ENCODE data around the gene DSEL. TPM values are rescaled to one million over a fixed set of nuclear protein-coding genes. Genes with fewer than 3 reads are reported as not detected.

The DSEL gene
- total and polyA plus RNA-seq, 4 donors = 4.1 to 17.4 (median 11.9) TPM

DNA sequence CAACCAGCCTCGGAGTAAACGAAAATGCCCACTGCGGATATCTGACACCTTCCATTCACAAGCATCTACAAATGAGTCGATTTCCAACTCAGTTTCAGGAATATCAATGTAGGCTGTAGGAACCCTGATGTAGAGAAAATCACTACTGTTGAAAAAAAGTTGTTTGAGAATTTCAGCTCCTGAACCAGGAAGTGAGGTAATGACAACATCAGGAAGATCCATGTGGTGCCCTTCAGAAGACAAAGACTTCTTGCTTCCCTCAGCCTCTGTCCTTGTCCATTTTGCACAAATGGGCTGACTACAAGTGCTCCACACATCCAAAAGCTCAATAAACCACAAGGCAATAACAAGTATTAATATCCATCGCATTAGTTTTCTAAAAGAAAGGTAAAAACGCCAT, 4.7 kb downstream of the DSEL start:
- 94% methylated on average over 6 of the region's 6 CpGs for WGBS, 2 donors
- no peak overlapping the region for H3K27ac ChIP-seq (ENCODE audit: low read depth in 1 of 2, low read length in 2 of 2)
- intact Hi-C loops (cut with DNase I) = loop anchor here (10.0 kb wide), 7 partner anchors 97 to 1203 kb away; partner anchors contain the start of gene TMX3 (in 1 of the 2)
- DNase-seq = no peak
- H3K4me3 ChIP-seq (ENCODE audit: low read length in 2 of 2) = no peak overlapping the region
- no peak for ATAC-seq (ENCODE audit: low FRiP score)
- H3K4me1 ChIP-seq (ENCODE audit: control insufficient read depth in 1 of 2, insufficient read depth in 2 of 2, low read length in 2 of 2) = peaks cover 0 to 4% of the 10 kb centered on the region in 2 donors
- no peaks in the 10 kb centered on the region for H3K9me3 ChIP-seq (ENCODE audit: control insufficient read depth, low read length)
- no peaks in the 10 kb centered on the region for H3K27me3 ChIP-seq (ENCODE audit: control insufficient read depth in 1 of 2, insufficient read depth in 2 of 2, low read length in 1 of 2)
- H3K36me3 ChIP-seq (ENCODE audit: control insufficient read depth in 1 of 2, insufficient read depth in 2 of 2, low read length in 1 of 2) = peaks cover 3 to 12% of the 10 kb centered on the region in 2 donors

DNA sequence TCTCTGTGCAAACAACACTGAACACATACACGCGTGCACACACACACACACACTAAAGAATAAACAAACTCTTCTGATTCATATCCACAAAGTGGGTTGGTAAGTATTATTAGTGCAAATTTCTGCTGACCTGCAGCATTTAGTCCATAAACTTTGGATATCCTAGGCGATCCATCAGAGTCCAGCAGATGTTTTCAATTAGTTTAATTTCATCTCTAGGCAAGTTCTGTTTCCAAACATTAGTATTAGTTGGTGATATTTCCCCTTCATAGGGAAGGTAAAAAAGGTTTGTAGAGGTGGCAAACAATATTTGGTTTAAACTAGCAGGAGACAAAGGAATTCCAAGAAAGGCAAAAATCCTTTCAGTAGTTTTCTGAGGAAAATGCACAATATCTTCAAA, 5.7 kb downstream of the DSEL start:
- H3K36me3 ChIP-seq (ENCODE audit: control insufficient read depth in 1 of 2, insufficient read depth in 2 of 2, low read length in 1 of 2) = peaks cover 3 to 12% of the 10 kb centered on the region in 2 donors
- 62 to 69% methylated on average over 3 of the region's 3 CpGs for WGBS, 2 donors
- no peak overlapping the region for H3K4me3 ChIP-seq (ENCODE audit: low read length in 2 of 2)
- ATAC-seq (ENCODE audit: low FRiP score) (no peak), DNase-seq (no peak)
- peaks cover 0 to 4% of the 10 kb centered on the region in 2 donors for H3K4me1 ChIP-seq (ENCODE audit: control insufficient read depth in 1 of 2, insufficient read depth in 2 of 2, low read length in 2 of 2)
- intact Hi-C loops (cut with DNase I) = loop anchor here (10.0 kb wide), 7 partner anchors 96 to 1204 kb away; partner anchors contain the start of gene TMX3 (in 1 of the 2)
- no peaks in the 10 kb centered on the region for H3K27me3 ChIP-seq (ENCODE audit: control insufficient read depth in 1 of 2, insufficient read depth in 2 of 2, low read length in 1 of 2)
- H3K9me3 ChIP-seq (ENCODE audit: control insufficient read depth, low read length) = no peaks in the 10 kb centered on the region
- H3K27ac ChIP-seq (ENCODE audit: low read depth in 1 of 2, low read length in 2 of 2) = no peak overlapping the region

DNA sequence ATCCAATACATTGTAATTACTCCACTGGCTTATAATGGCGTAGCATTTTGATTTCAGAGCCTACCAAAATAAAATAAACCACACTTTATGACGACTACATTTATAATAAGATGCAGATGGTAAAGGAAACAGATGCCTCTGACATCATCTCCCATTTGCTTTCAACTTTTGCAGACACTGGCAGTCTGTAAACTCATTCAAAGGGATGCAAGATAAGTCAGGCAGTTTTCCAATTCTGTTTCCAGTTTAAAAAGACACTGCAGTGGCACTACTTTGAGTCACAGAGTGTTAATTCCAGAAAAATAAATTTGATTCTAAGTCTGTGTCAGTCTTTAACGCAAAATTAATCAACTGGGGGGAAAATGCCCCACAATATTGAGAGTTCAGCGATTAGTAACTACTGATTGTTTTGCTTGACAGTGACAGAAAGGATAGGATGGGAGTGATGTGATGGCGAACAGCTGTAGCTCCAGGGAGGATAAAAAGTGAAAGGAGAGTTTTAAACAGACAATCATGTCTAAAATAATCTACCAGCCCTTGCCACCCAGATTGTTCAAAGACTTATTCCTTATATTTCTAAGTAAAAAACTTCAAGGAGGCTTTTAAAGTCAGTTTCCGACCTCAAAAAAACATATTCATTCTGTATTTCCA, 6.7 kb downstream of the DSEL start:
- H3K4me3 ChIP-seq (ENCODE audit: low read length in 2 of 2) = no peak overlapping the region
- H3K4me1 ChIP-seq (ENCODE audit: control insufficient read depth in 1 of 2, insufficient read depth in 2 of 2, low read length in 2 of 2) = peaks cover 0 to 4% of the 10 kb centered on the region in 2 donors
- no peak for ATAC-seq (ENCODE audit: low FRiP score)
- 79 to 80% methylated on average over 6 of the region's 6 CpGs for WGBS, 2 donors
- H3K36me3 ChIP-seq (ENCODE audit: control insufficient read depth in 1 of 2, insufficient read depth in 2 of 2, low read length in 1 of 2) = peaks cover 3 to 12% of the 10 kb centered on the region in 2 donors
- no peak for DNase-seq
- no peaks in the 10 kb centered on the region for H3K27me3 ChIP-seq (ENCODE audit: control insufficient read depth in 1 of 2, insufficient read depth in 2 of 2, low read length in 1 of 2)
- no peaks in the 10 kb centered on the region for H3K9me3 ChIP-seq (ENCODE audit: control insufficient read depth, low read length)
- intact Hi-C loops (cut with DNase I) = loop anchor here (10.0 kb wide), 7 partner anchors 95 to 1205 kb away; partner anchors contain the start of gene TMX3 (in 1 of the 2)
- H3K27ac ChIP-seq (ENCODE audit: low read depth in 1 of 2, low read length in 2 of 2) = no peak overlapping the region

DNA sequence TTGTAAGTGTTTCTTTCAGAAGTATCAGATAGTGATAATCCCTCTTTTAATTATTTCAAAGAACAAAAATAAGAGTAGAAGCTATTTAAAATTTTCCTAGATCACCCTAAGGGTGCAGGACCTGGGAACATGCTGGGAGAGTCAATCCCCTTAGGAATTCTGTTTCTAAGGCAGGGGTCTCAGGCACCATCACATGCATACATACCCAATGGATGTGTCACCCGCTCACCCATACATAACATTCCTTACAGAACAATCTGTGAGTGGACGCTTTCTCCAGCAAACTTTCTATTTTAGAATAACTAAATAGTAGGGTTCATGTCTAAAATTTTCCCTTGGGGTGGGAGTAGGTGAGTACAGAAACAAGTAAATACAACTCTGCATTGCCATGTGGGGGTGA, 8.4 kb downstream of the DSEL start:
- Histone ChIP-seq H3K36me3 (ENCODE audit: control insufficient read depth in 1 of 2, insufficient read depth in 2 of 2, low read length in 1 of 2) (peaks cover 3 to 12% of the 10 kb centered on the region in 2 donors), H3K4me1 (ENCODE audit: control insufficient read depth in 1 of 2, insufficient read depth in 2 of 2, low read length in 2 of 2) (no peaks in the 10 kb centered on the region), H3K4me3 (ENCODE audit: low read length in 2 of 2) (no peak overlapping the region), H3K9me3 (ENCODE audit: control insufficient read depth, low read length) (no peaks in the 10 kb centered on the region), H3K27me3 (ENCODE audit: control insufficient read depth in 1 of 2, insufficient read depth in 2 of 2, low read length in 1 of 2) (no peaks in the 10 kb centered on the region), H3K27ac (ENCODE audit: low read depth in 1 of 2, low read length in 2 of 2) (no peak overlapping the region)
- ATAC-seq (ENCODE audit: low FRiP score) (no peak), DNase-seq (no peak)
- 76 to 83% methylated on average over 2 of the region's 2 CpGs for WGBS, 2 donors
- intact Hi-C loops (cut with DNase I) = no loop called here

DNA sequence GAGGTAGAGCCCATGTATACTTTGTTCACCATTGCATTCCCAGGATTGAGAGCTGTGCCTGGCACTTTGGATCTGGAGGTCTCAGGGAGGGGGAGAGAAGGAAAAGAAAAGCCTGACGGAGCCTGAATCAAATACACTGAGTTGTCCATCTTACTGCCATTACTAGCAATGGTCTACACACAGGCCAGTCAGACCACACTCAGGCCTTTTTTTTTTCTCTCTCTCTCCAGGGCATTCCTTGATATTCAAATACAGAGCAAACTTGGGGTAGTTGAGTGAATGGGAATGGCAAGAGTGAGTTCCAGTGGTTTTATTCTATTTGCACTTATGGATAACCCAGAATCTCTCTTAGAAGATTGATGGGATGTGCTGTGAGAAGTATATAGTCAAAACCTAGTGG, 11.8 kb downstream of the DSEL start:
- Histone ChIP-seq H3K9me3 (ENCODE audit: control insufficient read depth, low read length) (no peaks in the 10 kb centered on the region), H3K4me3 (ENCODE audit: low read length in 2 of 2) (no peak overlapping the region), H3K36me3 (ENCODE audit: control insufficient read depth in 1 of 2, insufficient read depth in 2 of 2, low read length in 1 of 2) (no peaks in the 10 kb centered on the region), H3K27ac (ENCODE audit: low read depth in 1 of 2, low read length in 2 of 2) (no peak overlapping the region), H3K4me1 (ENCODE audit: control insufficient read depth in 1 of 2, insufficient read depth in 2 of 2, low read length in 2 of 2) (peaks cover 0 to 2% of the 10 kb centered on the region in 2 donors), H3K27me3 (ENCODE audit: control insufficient read depth in 1 of 2, insufficient read depth in 2 of 2, low read length in 1 of 2) (no peaks in the 10 kb centered on the region)
- WGBS, 2 donors = 74 to 88% methylated on average over 1 of the region's 1 CpG
- no peak for DNase-seq
- ATAC-seq (ENCODE audit: low FRiP score) = no peak
- intact Hi-C loops (cut with DNase I) = no loop called here

DNA sequence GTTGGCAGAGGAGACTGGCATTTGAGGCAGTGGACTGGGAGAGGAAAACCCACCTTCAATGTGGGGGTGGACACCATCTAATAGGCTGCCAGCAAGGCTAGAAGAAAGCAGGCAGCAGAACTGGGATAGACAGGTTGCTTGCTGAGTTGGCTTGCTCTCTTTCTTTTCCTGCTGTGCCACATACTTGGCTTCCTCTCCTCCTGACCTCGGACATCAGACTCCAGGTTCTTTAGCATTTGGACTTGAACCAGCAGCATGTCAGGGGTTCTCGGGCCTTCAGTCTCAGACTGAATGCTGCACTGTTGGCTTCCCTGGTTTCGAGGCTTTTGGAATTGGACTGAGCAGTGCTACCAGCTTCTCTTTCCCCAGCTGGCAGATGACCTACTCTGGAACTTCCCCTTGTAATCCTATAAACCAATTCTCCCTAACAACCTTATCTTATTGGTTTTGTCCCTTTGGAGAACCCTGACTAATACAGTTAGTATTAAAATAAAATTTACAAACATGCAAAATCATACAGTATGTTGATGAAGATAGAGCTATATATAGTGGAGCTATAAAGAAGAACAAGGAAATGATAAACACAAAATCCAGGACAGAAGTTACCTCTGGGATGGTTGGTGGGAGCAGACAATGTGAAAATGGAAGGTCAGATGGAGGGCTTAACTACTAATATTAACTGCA, 15.9 kb downstream of the DSEL start:
- Histone ChIP-seq H3K27me3 (ENCODE audit: control insufficient read depth in 1 of 2, insufficient read depth in 2 of 2, low read length in 1 of 2) (no peaks in the 10 kb centered on the region), H3K27ac (ENCODE audit: low read depth in 1 of 2, low read length in 2 of 2) (no peak overlapping the region), H3K4me1 (ENCODE audit: control insufficient read depth in 1 of 2, insufficient read depth in 2 of 2, low read length in 2 of 2) (peaks cover 0 to 2% of the 10 kb centered on the region in 2 donors), H3K9me3 (ENCODE audit: control insufficient read depth, low read length) (no peaks in the 10 kb centered on the region), H3K4me3 (ENCODE audit: low read length in 2 of 2) (no peak overlapping the region), H3K36me3 (ENCODE audit: control insufficient read depth in 1 of 2, insufficient read depth in 2 of 2, low read length in 1 of 2) (no peaks in the 10 kb centered on the region)
- no peak for DNase-seq
- 6 to 8% methylated on average over 3 of the region's 3 CpGs for WGBS, 2 donors
- intact Hi-C loops (cut with DNase I) = no loop called here
- no peak for ATAC-seq (ENCODE audit: low FRiP score)

DNA sequence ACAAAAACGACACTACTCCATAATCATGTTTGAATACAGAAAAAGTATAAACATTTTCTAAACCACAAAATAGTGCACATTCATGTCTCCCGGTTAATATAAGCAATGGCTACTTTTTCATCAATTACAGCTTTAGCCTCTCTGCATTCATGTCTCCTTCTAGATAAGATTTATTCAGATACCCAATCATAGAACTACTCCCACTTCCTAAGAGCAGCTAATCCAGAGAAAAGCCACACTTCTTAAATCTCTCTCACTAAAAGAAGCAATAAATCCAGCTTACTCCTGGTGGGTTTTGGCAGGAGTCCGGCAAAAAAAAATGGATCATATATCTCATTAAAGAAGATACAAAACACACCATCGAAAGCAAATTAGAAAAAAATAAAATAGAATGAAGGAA, 20.1 kb downstream of the DSEL start:
- H3K4me1 ChIP-seq (ENCODE audit: control insufficient read depth in 1 of 2, insufficient read depth in 2 of 2, low read length in 2 of 2) = peaks cover 2% of the 10 kb centered on the region in 2 donors
- no peak for DNase-seq

DNA sequence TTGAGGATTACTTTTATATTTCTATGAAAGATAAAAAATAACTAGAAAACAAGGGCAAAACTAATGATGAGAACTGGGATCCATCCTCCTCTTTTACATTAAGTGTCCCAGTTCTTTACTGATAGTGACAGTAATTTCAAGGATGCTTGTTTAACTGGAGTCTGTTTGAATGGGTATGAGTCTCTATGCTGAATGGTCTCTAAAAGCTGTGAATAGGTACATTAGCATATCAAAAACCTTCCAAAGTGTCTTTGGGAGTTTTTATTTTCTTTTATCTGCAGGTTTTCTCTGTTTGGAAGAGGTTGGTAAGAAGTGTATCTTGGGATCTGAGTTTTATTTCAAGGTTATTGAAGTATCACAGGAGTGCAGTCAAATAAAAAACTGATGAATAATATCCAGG, 30.0 kb downstream of the DSEL start:
- no peaks in the 10 kb centered on the region for H3K9me3 ChIP-seq (ENCODE audit: control insufficient read depth, low read length)
- no peak overlapping the region for H3K27ac ChIP-seq (ENCODE audit: low read depth in 1 of 2, low read length in 2 of 2)
- intact Hi-C loops (cut with DNase I) = no loop called here
- no peak overlapping the region for H3K4me3 ChIP-seq (ENCODE audit: low read length in 2 of 2)
- ATAC-seq (ENCODE audit: low FRiP score) (no peak), DNase-seq (no peak)
- H3K36me3 ChIP-seq (ENCODE audit: control insufficient read depth in 1 of 2, insufficient read depth in 2 of 2, low read length in 1 of 2) = no peaks in the 10 kb centered on the region
- no peaks in the 10 kb centered on the region for H3K27me3 ChIP-seq (ENCODE audit: control insufficient read depth in 1 of 2, insufficient read depth in 2 of 2, low read length in 1 of 2)
- H3K4me1 ChIP-seq (ENCODE audit: control insufficient read depth in 1 of 2, insufficient read depth in 2 of 2, low read length in 2 of 2) = no peaks in the 10 kb centered on the region

More for the DNA sequence above, 20.1 kb downstream of the DSEL start:
- ATAC-seq (ENCODE audit: low FRiP score) = no peak
- 70 to 82% methylated on average over 4 of the region's 4 CpGs for WGBS, 2 donors
- Histone ChIP-seq H3K36me3 (ENCODE audit: control insufficient read depth in 1 of 2, insufficient read depth in 2 of 2, low read length in 1 of 2) (no peaks in the 10 kb centered on the region), H3K27me3 (ENCODE audit: control insufficient read depth in 1 of 2, insufficient read depth in 2 of 2, low read length in 1 of 2) (no peaks in the 10 kb centered on the region), H3K4me3 (ENCODE audit: low read length in 2 of 2) (no peak overlapping the region), H3K27ac (ENCODE audit: low read depth in 1 of 2, low read length in 2 of 2) (no peak overlapping the region), H3K9me3 (ENCODE audit: control insufficient read depth, low read length) (no peaks in the 10 kb centered on the region)
- intact Hi-C loops (cut with DNase I) = no loop called here

DNA sequence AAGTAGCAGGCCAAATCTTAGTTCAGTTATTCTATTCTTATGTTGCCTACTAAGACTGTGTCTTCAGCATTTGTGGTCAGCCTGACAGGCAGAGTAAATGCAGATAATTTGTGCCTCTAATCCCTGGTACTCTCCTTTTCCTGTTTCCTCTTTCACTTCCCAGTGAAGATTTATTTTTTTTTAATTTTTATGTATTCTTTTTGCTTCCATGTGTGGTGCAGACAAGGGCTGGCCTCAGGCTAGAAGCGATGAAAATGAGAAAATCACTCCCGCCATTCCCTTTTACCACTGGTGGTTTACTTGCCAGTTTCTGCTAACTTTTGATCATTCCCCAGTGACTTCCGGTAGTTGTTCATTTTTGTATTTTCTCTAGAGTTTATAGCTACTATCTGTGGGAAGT, 30.9 kb downstream of the DSEL start:
- H3K36me3 ChIP-seq (ENCODE audit: control insufficient read depth in 1 of 2, insufficient read depth in 2 of 2, low read length in 1 of 2) = no peaks in the 10 kb centered on the region
- 95 to 96% methylated on average over 3 of the region's 3 CpGs for WGBS, 2 donors
- H3K4me3 ChIP-seq (ENCODE audit: low read length in 2 of 2) = no peak overlapping the region
- DNase-seq = no peak
- H3K4me1 ChIP-seq (ENCODE audit: control insufficient read depth in 1 of 2, insufficient read depth in 2 of 2, low read length in 2 of 2) = no peaks in the 10 kb centered on the region
- H3K27me3 ChIP-seq (ENCODE audit: control insufficient read depth in 1 of 2, insufficient read depth in 2 of 2, low read length in 1 of 2) = no peaks in the 10 kb centered on the region
- no peak overlapping the region for H3K27ac ChIP-seq (ENCODE audit: low read depth in 1 of 2, low read length in 2 of 2)
- no peak for ATAC-seq (ENCODE audit: low FRiP score)
- no peaks in the 10 kb centered on the region for H3K9me3 ChIP-seq (ENCODE audit: control insufficient read depth, low read length)
- intact Hi-C loops (cut with DNase I) = no loop called here
